ENCODE data around the gene MYADML2.

Gene MYADML2

DNA sequence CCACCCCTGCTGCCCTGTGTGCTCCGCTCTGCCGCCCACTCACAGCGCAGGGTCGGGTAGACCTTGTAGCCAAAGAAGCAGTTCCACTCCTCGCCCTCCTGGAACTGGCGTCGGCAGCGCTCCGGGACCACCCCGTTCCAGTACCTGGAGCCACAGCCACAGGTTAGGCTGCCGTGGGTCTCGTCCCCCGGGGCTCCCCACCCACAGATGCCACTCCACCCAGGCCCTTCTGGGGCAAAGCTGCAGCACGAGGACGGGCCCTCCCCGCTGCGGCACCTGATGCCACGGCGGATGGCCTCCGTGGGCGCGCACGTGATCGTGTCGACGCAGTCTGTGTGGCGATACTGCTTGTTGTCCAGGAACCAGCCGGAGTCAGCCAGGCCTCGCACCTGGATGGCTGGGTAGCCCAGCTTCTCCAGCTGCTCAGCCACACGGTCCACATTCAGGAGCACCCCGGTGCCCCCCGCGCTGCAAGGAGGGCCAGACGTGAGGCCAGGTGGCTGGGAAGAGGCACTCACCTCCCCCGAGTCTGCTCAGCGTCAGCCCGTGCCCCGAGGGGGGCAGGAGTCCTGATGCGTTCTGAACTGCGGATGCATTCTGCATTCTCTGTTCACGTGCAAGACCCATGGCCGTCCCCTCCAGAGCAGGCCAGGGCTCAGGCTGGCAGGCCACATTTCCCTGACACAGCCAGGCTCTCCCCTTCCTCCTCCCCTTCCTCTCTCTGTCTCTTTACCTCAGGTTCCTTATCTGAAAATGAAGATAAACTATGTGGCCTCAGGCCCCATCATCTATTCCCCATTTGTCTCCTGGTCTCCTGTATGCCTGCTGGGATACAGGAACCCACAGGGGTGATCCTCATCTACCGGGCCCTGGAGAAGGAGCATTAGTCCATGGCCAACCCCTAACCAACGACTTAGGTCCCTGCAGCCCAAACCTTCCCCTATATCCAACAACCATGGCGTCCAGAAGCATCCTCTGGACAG lies 9.9 kb upstream of the MYADML2 start:
- Histone ChIP-seq H3F3A (ENCODE audit: insufficient read depth) (peaks cover 8% of the 10 kb centered on the region), H3K4me2 (ENCODE audit: low read depth, low read length, poor library complexity, severe bottlenecking) (peak overlapping the region; percentile 94), H4K20me1 (ENCODE audit: low read depth, low read length) (no peaks in the 10 kb centered on the region), H3K79me2 (ENCODE audit: insufficient read depth, low read length) (peaks cover 31% of the 10 kb centered on the region), H3K27me3 (ENCODE audit: low read length) (no peaks in the 10 kb centered on the region), H3K36me3 (ENCODE audit: low read length) (no peaks in the 10 kb centered on the region), H3K27ac (ENCODE audit: low read depth, low read length) (peak overlapping the region; percentile 83), H3K4me3 (ENCODE audit: insufficient read depth, low read length, poor library complexity, severe bottlenecking) (peak overlapping the region; percentile 85), H2AFZ (ENCODE audit: low read depth, low read length, severe bottlenecking) (no peak overlapping the region), H3K9me2 (replicated peaks; ENCODE audit: insufficient read depth, low read length) (no peaks in the 10 kb centered on the region), H3K9me3 (ENCODE audit: insufficient read depth, low read length) (no peaks in the 10 kb centered on the region), H3K9ac (ENCODE audit: low read length) (peak overlapping the region; percentile 96)
- no peak for TF ChIP-seq CTCF (IDR thresholded peaks at IDR 0.05; ENCODE audit: insufficient read depth, low read length, poor library complexity, severe bottlenecking)

GRCh38 chr17:81955756-81956544 lies 8.9 kb upstream of the MYADML2 start:
- Histone ChIP-seq H3K27ac (ENCODE audit: low read depth, low read length) (peak overlapping the region; percentile 20; the same call in 1 of the 2 replicates), H3K4me2 (ENCODE audit: low read depth, low read length, poor library complexity, severe bottlenecking) (no peak overlapping the region), H3K4me3 (ENCODE audit: insufficient read depth, low read length, poor library complexity, severe bottlenecking) (no peak overlapping the region), H4K20me1 (ENCODE audit: low read depth, low read length) (no peaks in the 10 kb centered on the region), H3K9me3 (ENCODE audit: insufficient read depth, low read length) (no peaks in the 10 kb centered on the region), H2AFZ (ENCODE audit: low read depth, low read length, severe bottlenecking) (no peak overlapping the region), H3K79me2 (ENCODE audit: insufficient read depth, low read length) (peaks cover 31% of the 10 kb centered on the region), H3F3A (ENCODE audit: insufficient read depth) (peaks cover 14% of the 10 kb centered on the region), H3K9ac (ENCODE audit: low read length) (no peak overlapping the region), H3K27me3 (ENCODE audit: low read length) (no peaks in the 10 kb centered on the region), H3K9me2 (replicated peaks; ENCODE audit: insufficient read depth, low read length) (no peaks in the 10 kb centered on the region), H3K36me3 (ENCODE audit: low read length) (no peaks in the 10 kb centered on the region)
- TF ChIP-seq EZH2phosphoT487 (conservative IDR thresholded peaks at IDR 0.05; ENCODE audit: low read length) = no peak
- TF ChIP-seq CTCF (IDR thresholded peaks at IDR 0.05; ENCODE audit: insufficient read depth, low read length, poor library complexity, severe bottlenecking) = no peak

DNA sequence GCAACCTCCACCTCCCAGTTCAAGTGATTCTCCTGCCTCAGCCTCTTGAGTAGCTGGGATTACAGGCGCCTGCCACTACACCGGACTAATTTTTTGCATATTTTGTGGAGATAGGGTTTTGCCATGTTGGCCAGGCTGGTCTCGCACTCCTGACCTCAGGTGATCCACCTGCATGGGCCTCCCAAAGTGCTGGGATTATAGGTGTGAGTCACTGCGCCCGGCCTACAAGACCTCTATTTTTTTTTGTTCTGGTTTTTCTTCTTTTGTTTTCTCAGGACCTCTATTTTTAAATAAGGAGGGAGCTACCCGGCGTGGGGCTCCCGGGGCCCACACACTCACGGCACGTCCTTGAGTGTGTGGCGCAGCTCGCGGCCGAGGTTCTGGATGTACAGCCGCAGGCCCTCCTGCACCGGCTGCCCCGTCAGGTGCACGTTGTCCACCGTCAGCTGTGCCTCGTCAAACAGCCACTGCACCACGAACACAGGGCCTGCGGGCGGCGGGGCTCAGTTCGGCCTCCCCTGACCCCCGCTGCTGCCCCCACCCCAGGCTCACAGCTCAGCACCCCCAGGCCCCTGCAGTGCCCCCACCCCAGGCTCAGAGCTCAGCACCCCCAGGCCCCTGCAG lies 8.1 kb upstream of the MYADML2 start:
- H3K9me2 ChIP-seq (replicated peaks; ENCODE audit: insufficient read depth, low read length) = no peaks in the 10 kb centered on the region

More for the DNA sequence above, 8.1 kb upstream of the MYADML2 start:
- Histone ChIP-seq H3K27ac (ENCODE audit: low read depth, low read length) (no peak overlapping the region), H3K36me3 (ENCODE audit: low read length) (no peaks in the 10 kb centered on the region), H3K79me2 (ENCODE audit: insufficient read depth, low read length) (peaks cover 31% of the 10 kb centered on the region), H3F3A (ENCODE audit: insufficient read depth) (peaks cover 22% of the 10 kb centered on the region), H3K4me2 (ENCODE audit: low read depth, low read length, poor library complexity, severe bottlenecking) (no peak overlapping the region), H2AFZ (ENCODE audit: low read depth, low read length, severe bottlenecking) (no peak overlapping the region), H3K9ac (ENCODE audit: low read length) (no peak overlapping the region), H3K9me3 (ENCODE audit: insufficient read depth, low read length) (no peaks in the 10 kb centered on the region), H4K20me1 (ENCODE audit: low read depth, low read length) (no peaks in the 10 kb centered on the region), H3K27me3 (ENCODE audit: low read length) (no peaks in the 10 kb centered on the region), H3K4me3 (ENCODE audit: insufficient read depth, low read length, poor library complexity, severe bottlenecking) (no peak overlapping the region)
- TF ChIP-seq EZH2phosphoT487 (conservative IDR thresholded peaks at IDR 0.05; ENCODE audit: low read length) (no peak), CTCF (IDR thresholded peaks at IDR 0.05; ENCODE audit: insufficient read depth, low read length, poor library complexity, severe bottlenecking) (no peak)

All from SU-DHL-6 (cell line).